ENCODE data around the gene AQR. TPM values are rescaled to one million over a fixed set of nuclear protein-coding genes. Genes with fewer than 3 reads are reported as not detected.
"Not testable (repeated sequence)": the region's sequence is repeated elsewhere in the genome, so short reads cannot be mapped to it uniquely, and the experiment has no call there.

The AQR gene
- total and polyA plus RNA-seq, 8 donors = 26.1 to 49.0 (median 43.2) TPM

GRCh38 chr15:34809186-34809585 is 160.4 kb downstream of the AQR start:
- ATAC-seq = no peak
- H3K9me3 ChIP-seq = no peaks in the 10 kb centered on the region
- no peaks in the 10 kb centered on the region for H3K27me3 ChIP-seq
- no peaks in the 10 kb centered on the region for H3K36me3 ChIP-seq
- TF ChIP-seq, protein P1, sequence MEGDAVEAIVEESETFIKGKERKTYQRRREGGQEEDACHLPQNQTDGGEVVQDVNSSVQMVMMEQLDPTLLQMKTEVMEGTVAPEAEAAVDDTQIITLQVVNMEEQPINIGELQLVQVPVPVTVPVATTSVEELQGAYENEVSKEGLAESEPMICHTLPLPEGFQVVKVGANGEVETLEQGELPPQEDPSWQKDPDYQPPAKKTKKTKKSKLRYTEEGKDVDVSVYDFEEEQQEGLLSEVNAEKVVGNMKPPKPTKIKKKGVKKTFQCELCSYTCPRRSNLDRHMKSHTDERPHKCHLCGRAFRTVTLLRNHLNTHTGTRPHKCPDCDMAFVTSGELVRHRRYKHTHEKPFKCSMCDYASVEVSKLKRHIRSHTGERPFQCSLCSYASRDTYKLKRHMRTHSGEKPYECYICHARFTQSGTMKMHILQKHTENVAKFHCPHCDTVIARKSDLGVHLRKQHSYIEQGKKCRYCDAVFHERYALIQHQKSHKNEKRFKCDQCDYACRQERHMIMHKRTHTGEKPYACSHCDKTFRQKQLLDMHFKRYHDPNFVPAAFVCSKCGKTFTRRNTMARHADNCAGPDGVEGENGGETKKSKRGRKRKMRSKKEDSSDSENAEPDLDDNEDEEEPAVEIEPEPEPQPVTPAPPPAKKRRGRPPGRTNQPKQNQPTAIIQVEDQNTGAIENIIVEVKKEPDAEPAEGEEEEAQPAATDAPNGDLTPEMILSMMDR (IDR thresholded peaks at IDR 0.05) = no peak
- no peaks in the 10 kb centered on the region for H3K4me1 ChIP-seq
- H3K4me3 ChIP-seq = no peak overlapping the region
- no peak overlapping the region for H3K27ac ChIP-seq
- DNase-seq = no peak
- intact Hi-C loops (cut with DNase I) = no loop called here

DNA sequence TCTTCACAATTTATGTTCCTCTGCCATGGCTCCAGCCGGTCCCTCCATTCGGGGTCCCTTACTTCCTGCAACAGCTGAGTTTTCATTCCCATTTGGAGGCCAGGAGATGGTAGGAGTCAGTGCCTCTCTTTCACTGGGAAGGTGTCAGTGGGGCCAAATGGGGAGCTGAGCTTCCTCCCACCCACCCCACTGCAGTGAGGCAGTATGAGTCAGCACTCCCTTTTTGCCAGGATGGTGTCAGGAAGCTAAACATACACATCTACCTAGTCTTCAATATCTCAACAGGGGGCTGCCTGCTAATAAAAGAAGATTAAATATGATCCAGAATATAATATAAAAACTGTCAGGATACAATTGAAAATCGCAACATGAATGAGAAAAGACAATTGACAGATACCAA is 161.5 kb downstream of the AQR start:
- no peaks in the 10 kb centered on the region for H3K9me3 ChIP-seq
- no peaks in the 10 kb centered on the region for H3K27me3 ChIP-seq
- TF ChIP-seq, protein P1 (IDR thresholded peaks at IDR 0.05) = no peak
- H3K27ac ChIP-seq = no peak overlapping the region
- DNase-seq = no peak
- intact Hi-C loops (cut with DNase I) = no loop called here
- H3K4me3 ChIP-seq = no peak overlapping the region
- no peaks in the 10 kb centered on the region for H3K36me3 ChIP-seq
- H3K4me1 ChIP-seq = no peaks in the 10 kb centered on the region
- no peak for ATAC-seq

- H3K27me3 ChIP-seq; H3K4me3 ChIP-seq; H3K9me3 ChIP-seq; ATAC-seq; H3K36me3 ChIP-seq; H3K27ac ChIP-seq; DNase-seq; H3K4me1 ChIP-seq; intact Hi-C loops (cut with DNase I): not testable (repeated sequence)
Measured at GRCh38 chr15:34807241-34807640, 162.3 kb downstream of the AQR start.

GRCh38 chr15:34804776-34805175 is 164.8 kb downstream of the AQR start:
- H3K4me1 ChIP-seq = no peaks in the 10 kb centered on the region
- no peak overlapping the region for H3K27ac ChIP-seq
- ATAC-seq (no peak), DNase-seq (no peak)
- H3K36me3 ChIP-seq = no peaks in the 10 kb centered on the region
- TF ChIP-seq, protein P1 (IDR thresholded peaks at IDR 0.05) = no peak
- peaks cover 0 to 11% of the 10 kb centered on the region in 2 donors for H3K27me3 ChIP-seq
- H3K9me3 ChIP-seq = no peaks in the 10 kb centered on the region
- H3K4me3 ChIP-seq = no peak overlapping the region
- intact Hi-C loops (cut with DNase I) = no loop called here

- H3K9me3 ChIP-seq = no peaks in the 10 kb centered on the region
- intact Hi-C loops (cut with DNase I) = no loop called here
- no peak overlapping the region for H3K4me3 ChIP-seq
- DNase-seq (no peak), ATAC-seq (no peak)
- no peak overlapping the region for H3K27ac ChIP-seq
- H3K27me3 ChIP-seq = peaks cover 0 to 17% of the 10 kb centered on the region in 2 donors
- TF ChIP-seq, protein P1 (IDR thresholded peaks at IDR 0.05) = no peak
- H3K36me3 ChIP-seq = no peaks in the 10 kb centered on the region
- no peaks in the 10 kb centered on the region for H3K4me1 ChIP-seq
Measured at GRCh38 chr15:34804113-34804512, 165.4 kb downstream of the AQR start.

All from left lung (tissue), 10 donors.